Osteocyte (in vitro differentiated cells): Measurements from ENCODE around the gene CLDN1. TPM values are rescaled to one million over a fixed set of nuclear protein-coding genes. Genes with fewer than 3 reads are reported as not detected.

Experiments used
- DNase-seq: peaks from one replicate; pipeline ENCODE4 v3.0.0; 2021; ENCODE audit warnings: mixed read lengths; ENCODE audit not compliant: unreplicated experiment; ENCODE audit errors: extremely low spot score
- H3K27ac Mint-ChIP-seq: one replicate; pipeline ENCODE4 v1.8.0; 2021; ENCODE audit warnings: mild to moderate bottlenecking, mixed read lengths; ENCODE audit not compliant: unreplicated experiment
- H3K27me3 Mint-ChIP-seq: one replicate; pipeline ENCODE4 v1.8.0; 2021; ENCODE audit warnings: mixed read lengths; ENCODE audit not compliant: unreplicated experiment
- H3K36me3 Mint-ChIP-seq: one replicate; pipeline ENCODE4 v1.8.0; 2021; ENCODE audit warnings: mixed read lengths; ENCODE audit not compliant: unreplicated experiment
- H3K4me1 Mint-ChIP-seq: one replicate; pipeline ENCODE4 v1.8.0; 2021; ENCODE audit warnings: mixed read lengths; ENCODE audit not compliant: unreplicated experiment
- H3K4me3 Mint-ChIP-seq: one replicate; pipeline ENCODE4 v1.8.0; 2021; ENCODE audit warnings: mild to moderate bottlenecking, moderate library complexity, mixed read lengths; ENCODE audit not compliant: unreplicated experiment
- H3K9me3 Mint-ChIP-seq: one replicate; pipeline ENCODE4 v1.8.0; 2021; ENCODE audit warnings: mixed read lengths; ENCODE audit not compliant: unreplicated experiment
- total RNA-seq: library from RNA; stranded (reverse); gene quantifications from 2 replicates; pipeline ENCODE4 v1.2.1, GENCODE V29; 2021
- TF ChIP-seq, protein P1 (sequence below): fragments of 200-600 bp; sonication (generic); IDR thresholded peaks from 2 replicates; pipeline ENCODE4 v1.5.0; 2021; ENCODE audit warnings: antibody characterized with exemption, mild to moderate bottlenecking, moderate library complexity

Gene CLDN1
- total RNA-seq, 1 donor from 2014 or later, result 41.4 TPM

DNA sequence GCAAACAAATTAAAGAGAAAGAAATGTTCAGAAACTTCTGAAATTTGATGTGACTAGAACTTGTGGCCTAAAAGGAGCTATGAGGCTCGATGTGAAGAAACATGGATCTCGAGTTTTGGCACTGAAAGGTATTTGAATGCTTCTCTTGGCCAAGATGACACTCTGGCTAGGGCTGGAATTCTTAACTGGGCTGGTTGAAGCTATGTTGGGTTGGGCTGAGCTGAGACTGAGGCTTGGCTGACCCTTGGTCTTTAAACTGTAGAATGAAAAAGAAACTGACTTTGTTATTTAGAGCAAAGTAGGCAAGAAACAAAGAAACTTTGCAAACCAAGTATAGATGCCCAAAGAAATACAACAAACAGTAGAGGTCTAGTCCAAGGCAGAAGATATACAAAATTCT lies 37.6 kb upstream of the CLDN1 start:
- no peak for DNase-seq
- no peak overlapping the region for H3K27ac Mint-ChIP-seq
- no peaks in the 10 kb centered on the region for H3K36me3 Mint-ChIP-seq
- H3K27me3 Mint-ChIP-seq, result no peaks in the 10 kb centered on the region
- H3K4me3 Mint-ChIP-seq, result no peak overlapping the region
- no peaks in the 10 kb centered on the region for H3K9me3 Mint-ChIP-seq
- TF ChIP-seq, protein P1, sequence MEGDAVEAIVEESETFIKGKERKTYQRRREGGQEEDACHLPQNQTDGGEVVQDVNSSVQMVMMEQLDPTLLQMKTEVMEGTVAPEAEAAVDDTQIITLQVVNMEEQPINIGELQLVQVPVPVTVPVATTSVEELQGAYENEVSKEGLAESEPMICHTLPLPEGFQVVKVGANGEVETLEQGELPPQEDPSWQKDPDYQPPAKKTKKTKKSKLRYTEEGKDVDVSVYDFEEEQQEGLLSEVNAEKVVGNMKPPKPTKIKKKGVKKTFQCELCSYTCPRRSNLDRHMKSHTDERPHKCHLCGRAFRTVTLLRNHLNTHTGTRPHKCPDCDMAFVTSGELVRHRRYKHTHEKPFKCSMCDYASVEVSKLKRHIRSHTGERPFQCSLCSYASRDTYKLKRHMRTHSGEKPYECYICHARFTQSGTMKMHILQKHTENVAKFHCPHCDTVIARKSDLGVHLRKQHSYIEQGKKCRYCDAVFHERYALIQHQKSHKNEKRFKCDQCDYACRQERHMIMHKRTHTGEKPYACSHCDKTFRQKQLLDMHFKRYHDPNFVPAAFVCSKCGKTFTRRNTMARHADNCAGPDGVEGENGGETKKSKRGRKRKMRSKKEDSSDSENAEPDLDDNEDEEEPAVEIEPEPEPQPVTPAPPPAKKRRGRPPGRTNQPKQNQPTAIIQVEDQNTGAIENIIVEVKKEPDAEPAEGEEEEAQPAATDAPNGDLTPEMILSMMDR, result no peak
- peaks cover 8% of the 10 kb centered on the region for H3K4me1 Mint-ChIP-seq

DNA sequence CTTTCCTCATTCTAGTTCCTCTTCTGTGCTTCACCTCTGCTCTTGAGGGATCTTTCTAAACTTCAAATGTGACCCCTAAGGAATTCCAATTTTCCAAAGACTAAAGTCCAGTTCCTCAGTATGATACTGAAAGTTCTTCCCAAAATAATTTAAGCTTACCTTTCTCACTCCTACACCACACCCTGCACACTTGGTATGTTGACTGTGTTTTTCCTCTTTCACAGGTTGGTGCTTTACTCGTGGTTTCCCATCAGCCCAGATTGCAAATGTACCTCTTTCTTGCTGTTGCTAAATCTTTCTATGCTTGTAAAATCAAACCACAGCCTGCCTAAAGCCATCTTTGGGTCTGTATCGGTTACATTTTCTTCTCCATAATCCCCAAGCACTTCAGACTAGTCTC lies 35.2 kb upstream of the CLDN1 start:
- Mint-ChIP-seq H3K27ac (no peak overlapping the region), H3K9me3 (peaks cover 5% of the 10 kb centered on the region), H3K36me3 (no peaks in the 10 kb centered on the region), H3K4me1 (peaks cover 8% of the 10 kb centered on the region), H3K4me3 (no peak overlapping the region), H3K27me3 (no peaks in the 10 kb centered on the region)
- TF ChIP-seq, protein P1, result no peak
- no peak for DNase-seq

DNA sequence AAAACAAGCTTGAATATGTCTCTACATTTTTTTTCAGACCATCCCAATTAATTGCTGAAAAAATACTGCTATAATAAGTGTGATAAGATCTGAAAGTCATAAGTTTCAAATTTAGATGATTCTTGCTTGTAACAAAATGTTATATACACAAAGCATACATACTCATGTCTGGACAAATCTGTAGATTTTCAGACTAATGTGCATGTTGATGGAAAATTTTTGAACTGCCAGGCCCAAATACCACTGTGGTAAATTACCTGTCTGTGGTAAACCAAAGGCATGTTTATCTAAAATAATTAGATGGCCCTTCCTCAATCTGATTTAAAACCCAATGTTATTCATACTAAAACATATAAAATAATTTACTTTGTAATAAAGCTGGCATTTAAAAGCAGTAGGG lies 34.0 kb upstream of the CLDN1 start:
- no peaks in the 10 kb centered on the region for H3K36me3 Mint-ChIP-seq
- no peak overlapping the region for H3K4me3 Mint-ChIP-seq
- H3K9me3 Mint-ChIP-seq, result peaks cover 5% of the 10 kb centered on the region
- H3K4me1 Mint-ChIP-seq, result peaks cover 6% of the 10 kb centered on the region
- TF ChIP-seq, protein P1, result no peak
- no peak overlapping the region for H3K27ac Mint-ChIP-seq
- no peaks in the 10 kb centered on the region for H3K27me3 Mint-ChIP-seq
- no peak for DNase-seq

DNA sequence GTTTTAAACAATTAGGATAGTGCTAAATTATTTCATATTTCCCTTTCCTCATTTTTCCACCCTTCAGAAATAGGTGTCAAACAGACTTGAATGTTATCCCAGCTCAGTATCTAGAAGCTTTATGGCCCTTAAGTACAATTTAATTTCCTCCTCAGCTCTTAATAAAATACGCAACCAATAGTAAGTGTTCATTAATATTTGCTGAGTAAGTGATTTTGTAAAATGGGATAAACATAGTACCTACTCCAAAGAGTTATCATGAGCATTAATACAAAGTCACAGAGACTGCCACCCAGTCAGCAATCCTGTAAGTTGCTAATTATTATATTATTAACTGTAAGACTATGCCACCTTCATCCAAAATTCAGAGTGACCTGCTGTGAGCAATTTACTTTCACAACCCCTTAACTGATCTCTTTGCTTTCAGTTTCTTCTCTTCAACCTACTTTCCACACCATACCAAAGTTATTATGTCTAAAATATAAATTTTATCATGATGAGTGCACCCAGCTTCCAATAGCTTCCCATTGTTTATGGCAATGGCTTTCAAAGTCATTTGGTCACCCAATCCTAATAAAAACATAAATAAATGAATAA lies 30.7 kb upstream of the CLDN1 start:
- H3K27ac Mint-ChIP-seq, result no peak overlapping the region
- H3K4me3 Mint-ChIP-seq, result no peak overlapping the region
- peaks cover 6% of the 10 kb centered on the region for H3K4me1 Mint-ChIP-seq
- TF ChIP-seq, protein P1, result no peak
- H3K27me3 Mint-ChIP-seq, result no peaks in the 10 kb centered on the region
- DNase-seq, result no peak
- peaks cover 5% of the 10 kb centered on the region for H3K9me3 Mint-ChIP-seq
- no peaks in the 10 kb centered on the region for H3K36me3 Mint-ChIP-seq

DNA sequence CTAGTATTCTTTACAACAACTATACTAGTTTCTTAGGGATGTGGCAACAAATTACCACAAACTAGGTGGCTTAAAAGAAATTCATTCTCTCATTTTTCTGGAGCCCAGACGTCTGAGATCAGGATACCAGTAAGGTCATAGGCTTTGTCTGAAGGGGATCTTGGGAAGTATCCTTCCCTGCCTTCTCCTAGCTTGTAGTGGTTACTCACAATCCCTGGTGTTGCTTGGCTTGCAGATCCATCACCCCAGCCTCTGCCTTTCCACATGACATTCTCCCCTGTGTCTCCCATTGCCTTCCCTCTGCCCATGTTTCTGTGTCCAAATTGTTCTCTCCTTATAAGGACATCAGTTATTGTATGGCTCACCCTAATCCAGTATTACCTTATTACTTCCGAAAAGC lies 24.3 kb upstream of the CLDN1 start:
- H3K27me3 Mint-ChIP-seq, result no peaks in the 10 kb centered on the region
- H3K27ac Mint-ChIP-seq, result peak overlapping the region; percentile 96
- no peak for DNase-seq
- H3K4me1 Mint-ChIP-seq, result peaks cover 21% of the 10 kb centered on the region
- H3K36me3 Mint-ChIP-seq, result no peaks in the 10 kb centered on the region
- TF ChIP-seq, protein P1, result no peak
- H3K9me3 Mint-ChIP-seq, result peaks cover 11% of the 10 kb centered on the region
- no peak overlapping the region for H3K4me3 Mint-ChIP-seq
